Upper lobe of right lung (tissue), 1 donor: ENCODE measurements around the gene SEC16A. TPM values are rescaled to one million over a fixed set of nuclear protein-coding genes. Genes with fewer than 3 reads are reported as not detected.

Experiments
- ATAC-seq: fragments of 200-7000 bp; cut with Tn5 transposase; one replicate; pipeline ENCODE4 v1.9.1; 2020; ENCODE audit warnings: mild to moderate bottlenecking, moderate library complexity
- DNase-seq: peaks from one replicate; pipeline ENCODE4 v3.0.0-alpha.2; 2020
- H3K27ac ChIP-seq: fragments of 200-600 bp; one replicate; pipeline ENCODE4 v1.8.0; 2022
- H3K27me3 ChIP-seq: fragments of 200-600 bp; one replicate; pipeline ENCODE4 v1.8.0; 2022; ENCODE audit warnings: mild to moderate bottlenecking
- H3K36me3 ChIP-seq: fragments of 200-600 bp; one replicate; pipeline ENCODE4 v1.8.0; 2022
- H3K4me1 ChIP-seq: fragments of 200-600 bp; one replicate; pipeline ENCODE4 v1.8.0; 2022
- H3K4me3 ChIP-seq: fragments of 200-600 bp; one replicate; pipeline ENCODE4 v1.8.0; 2022; ENCODE audit warnings: mild to moderate bottlenecking
- H3K9me3 ChIP-seq: fragments of 200-600 bp; one replicate; pipeline ENCODE4 v1.8.0; 2022
- intact Hi-C: fragments of 100-400 bp; cut with DNase I; formaldehyde crosslinking; loops from one replicate; pipeline ENCODE4 v1.11.0; 2022
- total RNA-seq: library from RNA; stranded (reverse); fragmentation: NEBNext Ultra II Directional; extraction: Animal tissue kit (Norgen Biotek cat#: 25700); gene quantifications from one replicate; pipeline ENCODE4 v1.2.1, GENCODE V29; 2021
- TF ChIP-seq, protein P1 (sequence below): fragments of 200-600 bp; IDR thresholded peaks from one replicate; pipeline ENCODE4 v1.8.0; 2022; ENCODE audit warnings: antibody characterized with exemption
- donor health status: DM: no; HTN: yes; CAD: no; lungs with severe emphysema.

SEC16A gene
- total RNA-seq, 1 donor from 2014 or later: 63.7 TPM

- ATAC-seq (no peak), DNase-seq (no peak)
- H3K4me3 ChIP-seq: no peak overlapping the region
- intact Hi-C loops: no loop called here
- TF ChIP-seq, protein P1, sequence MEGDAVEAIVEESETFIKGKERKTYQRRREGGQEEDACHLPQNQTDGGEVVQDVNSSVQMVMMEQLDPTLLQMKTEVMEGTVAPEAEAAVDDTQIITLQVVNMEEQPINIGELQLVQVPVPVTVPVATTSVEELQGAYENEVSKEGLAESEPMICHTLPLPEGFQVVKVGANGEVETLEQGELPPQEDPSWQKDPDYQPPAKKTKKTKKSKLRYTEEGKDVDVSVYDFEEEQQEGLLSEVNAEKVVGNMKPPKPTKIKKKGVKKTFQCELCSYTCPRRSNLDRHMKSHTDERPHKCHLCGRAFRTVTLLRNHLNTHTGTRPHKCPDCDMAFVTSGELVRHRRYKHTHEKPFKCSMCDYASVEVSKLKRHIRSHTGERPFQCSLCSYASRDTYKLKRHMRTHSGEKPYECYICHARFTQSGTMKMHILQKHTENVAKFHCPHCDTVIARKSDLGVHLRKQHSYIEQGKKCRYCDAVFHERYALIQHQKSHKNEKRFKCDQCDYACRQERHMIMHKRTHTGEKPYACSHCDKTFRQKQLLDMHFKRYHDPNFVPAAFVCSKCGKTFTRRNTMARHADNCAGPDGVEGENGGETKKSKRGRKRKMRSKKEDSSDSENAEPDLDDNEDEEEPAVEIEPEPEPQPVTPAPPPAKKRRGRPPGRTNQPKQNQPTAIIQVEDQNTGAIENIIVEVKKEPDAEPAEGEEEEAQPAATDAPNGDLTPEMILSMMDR: no peak
- no peaks in the 10 kb centered on the region for H3K9me3 ChIP-seq
- peaks cover 95% of the 10 kb centered on the region for H3K36me3 ChIP-seq
- H3K27ac ChIP-seq: no peak overlapping the region
- H3K4me1 ChIP-seq: no peaks in the 10 kb centered on the region
- H3K27me3 ChIP-seq: no peaks in the 10 kb centered on the region
These were observed 37.0 kb downstream of the SEC16A start for GRCh38 chr9:136445799-136446198.

DNA sequence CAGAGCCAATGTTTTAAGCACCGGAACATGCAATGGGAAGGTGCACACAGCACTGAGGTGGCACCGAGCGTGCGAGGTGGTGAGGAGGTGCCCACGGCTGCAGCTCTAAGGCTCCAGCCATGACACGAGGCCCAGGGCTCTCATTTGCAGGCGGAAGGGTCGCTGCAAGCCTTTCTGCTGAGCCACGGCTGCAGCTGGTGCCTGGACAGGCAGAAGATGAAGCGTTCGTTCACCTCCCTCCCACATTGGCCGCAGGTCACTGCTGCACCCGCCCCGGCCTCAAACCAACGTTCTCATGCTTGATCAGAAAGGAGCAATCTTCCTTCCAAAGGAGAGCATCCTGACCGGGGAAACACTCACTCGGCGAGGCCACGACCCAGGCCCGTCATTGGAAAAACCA is 38.7 kb downstream of the SEC16A start:
- no peak overlapping the region for H3K27ac ChIP-seq
- no peak overlapping the region for H3K4me3 ChIP-seq
- intact Hi-C loops: no loop called here
- DNase-seq: no peak
- TF ChIP-seq, protein P1: no peak
- no peaks in the 10 kb centered on the region for H3K27me3 ChIP-seq
- no peak for ATAC-seq
- no peaks in the 10 kb centered on the region for H3K9me3 ChIP-seq
- peaks cover 84% of the 10 kb centered on the region for H3K36me3 ChIP-seq
- H3K4me1 ChIP-seq: peaks cover 5% of the 10 kb centered on the region

DNA sequence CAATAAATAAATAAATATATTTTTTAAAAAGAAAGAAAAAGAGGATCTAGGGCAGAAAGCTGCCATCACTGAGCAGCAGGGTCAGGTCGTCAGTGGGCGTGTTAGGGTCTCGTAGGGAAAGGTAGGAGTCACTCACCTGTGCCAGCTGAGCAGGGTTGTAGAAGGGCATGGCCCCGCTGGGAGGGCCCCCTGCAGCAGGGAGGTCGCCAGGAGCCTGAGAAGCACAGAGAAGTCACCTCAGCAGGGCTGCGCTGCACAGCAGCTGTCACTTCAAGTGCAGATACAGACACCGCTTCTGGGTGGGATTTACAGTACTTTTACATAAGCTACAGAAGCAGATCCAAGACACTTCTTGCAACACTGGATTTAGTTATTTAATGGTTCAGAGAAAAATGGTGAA is 39.2 kb downstream of the SEC16A start:
- Histone ChIP-seq H3K27ac (no peak overlapping the region), H3K4me3 (no peak overlapping the region), H3K36me3 (peaks cover 80% of the 10 kb centered on the region)

GRCh38 chr9:136443087-136443486 is 39.8 kb downstream of the SEC16A start:
- no peaks in the 10 kb centered on the region for H3K9me3 ChIP-seq
- no peak for ATAC-seq
- H3K36me3 ChIP-seq: peaks cover 79% of the 10 kb centered on the region
- no peak overlapping the region for H3K27ac ChIP-seq
- intact Hi-C loops: no loop called here
- H3K4me3 ChIP-seq: no peak overlapping the region
- TF ChIP-seq, protein P1: no peak
- H3K4me1 ChIP-seq: peaks cover 8% of the 10 kb centered on the region
- H3K27me3 ChIP-seq: no peaks in the 10 kb centered on the region
- DNase-seq: no peak

More for the DNA sequence above, 39.2 kb downstream of the SEC16A start:
- Histone ChIP-seq H3K4me1 (peaks cover 5% of the 10 kb centered on the region), H3K27me3 (no peaks in the 10 kb centered on the region), H3K9me3 (no peaks in the 10 kb centered on the region)
- no peak for DNase-seq
- intact Hi-C loops: no loop called here
- no peak for ATAC-seq
- TF ChIP-seq, protein P1: no peak

DNA sequence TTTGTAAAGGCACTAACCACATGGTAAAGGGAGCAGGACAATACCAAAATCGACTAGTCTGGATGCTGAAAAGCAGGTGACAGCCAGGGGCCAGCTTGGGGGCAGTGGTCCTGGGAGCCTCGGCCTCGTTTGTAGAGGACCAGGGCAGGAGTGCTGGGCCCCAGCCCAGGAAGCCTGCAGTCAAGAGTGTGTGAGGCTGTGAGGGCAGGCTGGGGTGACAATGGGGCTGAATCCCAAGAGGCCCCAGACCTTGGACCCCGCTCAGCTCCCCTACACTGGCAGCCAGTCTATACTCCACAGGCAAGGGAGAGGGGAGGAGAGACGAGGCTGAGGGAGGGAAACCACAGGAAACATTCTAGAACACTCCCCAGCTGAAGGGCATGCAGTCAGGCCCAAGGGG is 40.6 kb downstream of the SEC16A start:
- Histone ChIP-seq H3K9me3 (no peaks in the 10 kb centered on the region), H3K27me3 (no peaks in the 10 kb centered on the region), H3K36me3 (peaks cover 71% of the 10 kb centered on the region), H3K4me3 (no peak overlapping the region), H3K27ac (no peak overlapping the region), H3K4me1 (peaks cover 16% of the 10 kb centered on the region)
- TF ChIP-seq, protein P1: no peak
- intact Hi-C loops: no loop called here
- DNase-seq (no peak), ATAC-seq (no peak)

- Histone ChIP-seq H3K9me3 (no peaks in the 10 kb centered on the region), H3K36me3 (peaks cover 66% of the 10 kb centered on the region), H3K27me3 (no peaks in the 10 kb centered on the region), H3K4me3 (no peak overlapping the region), H3K4me1 (peaks cover 21% of the 10 kb centered on the region), H3K27ac (no peak overlapping the region)
- TF ChIP-seq, protein P1: no peak
- ATAC-seq (no peak), DNase-seq (no peak)
- intact Hi-C loops: no loop called here
These were observed 41.1 kb downstream of the SEC16A start for GRCh38 chr9:136441681-136442245.
